Measurements from ENCODE around the gene ZNF236.
"Not testable (repeated sequence)": the region's sequence is repeated elsewhere in the genome, so short reads cannot be mapped to it uniquely, and the experiment has no call there.

The ZNF236 gene

GRCh38 chr18:76959605-76960004 lies 137.2 kb downstream of the ZNF236 start:
- H3K4me3 Mint-ChIP-seq: no peak overlapping the region
- H3K36me3 Mint-ChIP-seq: peaks cover 56% of the 10 kb centered on the region
- CTCF ChIA-PET: interaction anchor here (1.7 kb wide), 1 partner anchor 23 kb away, joined by 6 read pairs; no protein-coding TSS in a partner anchor
- H3K9me3 Mint-ChIP-seq: no peaks in the 10 kb centered on the region
- no peak overlapping the region for H3K27ac Mint-ChIP-seq
- no peak for DNase-seq
- H3K27me3 Mint-ChIP-seq: no peaks in the 10 kb centered on the region
- H3K4me1 Mint-ChIP-seq: peaks cover 32% of the 10 kb centered on the region

GRCh38 chr18:76960528-76961035 lies 138.2 kb downstream of the ZNF236 start:
- CTCF ChIA-PET: no interaction called here
- no peaks in the 10 kb centered on the region for H3K27me3 Mint-ChIP-seq
- no peaks in the 10 kb centered on the region for H3K9me3 Mint-ChIP-seq
- no peak overlapping the region for H3K4me3 Mint-ChIP-seq
- H3K27ac Mint-ChIP-seq: peak overlapping the region; percentile 2
- peaks cover 56% of the 10 kb centered on the region for H3K36me3 Mint-ChIP-seq
- no peak for DNase-seq
- peaks cover 39% of the 10 kb centered on the region for H3K4me1 Mint-ChIP-seq

GRCh38 chr18:76962851-76963250 lies 140.5 kb downstream of the ZNF236 start:
- peak overlapping the region; percentile 33 for H3K27ac Mint-ChIP-seq
- H3K36me3 Mint-ChIP-seq: peaks cover 46% of the 10 kb centered on the region
- H3K4me1 Mint-ChIP-seq: peaks cover 32% of the 10 kb centered on the region
- CTCF ChIA-PET: interaction anchor here (4.9 kb wide), 1 partner anchor 21 kb away, joined by 20 read pairs; no protein-coding TSS in a partner anchor
- no peaks in the 10 kb centered on the region for H3K27me3 Mint-ChIP-seq
- no peaks in the 10 kb centered on the region for H3K9me3 Mint-ChIP-seq
- H3K4me3 Mint-ChIP-seq: no peak overlapping the region
- no peak for DNase-seq

GRCh38 chr18:76963936-76964335 lies 141.6 kb downstream of the ZNF236 start:
- no peak for DNase-seq
- Mint-ChIP-seq H3K27me3 (no peaks in the 10 kb centered on the region), H3K27ac (peak overlapping the region; percentile 33), H3K36me3 (peaks cover 49% of the 10 kb centered on the region), H3K4me3 (no peak overlapping the region), H3K9me3 (no peaks in the 10 kb centered on the region), H3K4me1 (peaks cover 32% of the 10 kb centered on the region)
- CTCF ChIA-PET: interaction anchor here (1.2 to 4.9 kb wide), 2 partner anchors 20 to 42 kb away, joined by 5 to 20 read pairs; no protein-coding TSS in a partner anchor

- not testable (repeated sequence) for H3K4me3 Mint-ChIP-seq, DNase-seq, H3K27me3 Mint-ChIP-seq, H3K9me3 Mint-ChIP-seq, H3K27ac Mint-ChIP-seq
- CTCF ChIA-PET: interaction anchor here (4.9 kb wide), 1 partner anchor 18 kb away, joined by 20 read pairs; no protein-coding TSS in a partner anchor
- Mint-ChIP-seq H3K4me1 (peaks cover 32% of the 10 kb centered on the region), H3K36me3 (peaks cover 37% of the 10 kb centered on the region)
Measured at GRCh38 chr18:76965555-76966151, 143.3 kb downstream of the ZNF236 start.

GRCh38 chr18:76967299-76967698 lies 144.9 kb downstream of the ZNF236 start:
- not testable (repeated sequence) for DNase-seq, H3K4me3 Mint-ChIP-seq, H3K27ac Mint-ChIP-seq, H3K9me3 Mint-ChIP-seq, H3K27me3 Mint-ChIP-seq
- peaks cover 26% of the 10 kb centered on the region for H3K36me3 Mint-ChIP-seq
- peaks cover 31% of the 10 kb centered on the region for H3K4me1 Mint-ChIP-seq
- CTCF ChIA-PET: interaction anchor here (1.1 to 1.7 kb wide), 2 partner anchors 16 to 164 kb away, joined by 3 to 5 read pairs; no protein-coding TSS in a partner anchor

GRCh38 chr18:76967721-76968472 lies 145.5 kb downstream of the ZNF236 start:
- Mint-ChIP-seq H3K27me3 (no peaks in the 10 kb centered on the region), H3K9me3 (no peaks in the 10 kb centered on the region), H3K36me3 (peaks cover 20% of the 10 kb centered on the region), H3K4me1 (peaks cover 25% of the 10 kb centered on the region), H3K27ac (no peak overlapping the region), H3K4me3 (no peak overlapping the region)
- CTCF ChIA-PET: interaction anchor here (1.1 to 1.7 kb wide), 2 partner anchors 15 to 165 kb away, joined by 3 to 5 read pairs; no protein-coding TSS in a partner anchor
- no peak for DNase-seq

GRCh38 chr18:76970770-76971559 lies 148.6 kb downstream of the ZNF236 start:
- peaks cover 6% of the 10 kb centered on the region for H3K36me3 Mint-ChIP-seq
- CTCF ChIA-PET: interaction anchor here (0.6 to 1.5 kb wide), 3 partner anchors 13 to 167 kb away, joined by 3 to 4 read pairs (median 4); no protein-coding TSS in a partner anchor
- H3K27me3 Mint-ChIP-seq: no peaks in the 10 kb centered on the region
- DNase-seq: no peak
- H3K9me3 Mint-ChIP-seq: no peaks in the 10 kb centered on the region
- no peaks in the 10 kb centered on the region for H3K4me1 Mint-ChIP-seq
- H3K27ac Mint-ChIP-seq: no peak overlapping the region
- H3K4me3 Mint-ChIP-seq: no peak overlapping the region

- CTCF ChIA-PET: interaction anchor here (1.3 to 1.5 kb wide), 2 partner anchors 11 to 169 kb away, joined by 4 read pairs; no protein-coding TSS in a partner anchor
- H3K27ac Mint-ChIP-seq: no peak overlapping the region
- H3K9me3 Mint-ChIP-seq: no peaks in the 10 kb centered on the region
- H3K36me3 Mint-ChIP-seq: peaks cover 6% of the 10 kb centered on the region
- no peaks in the 10 kb centered on the region for H3K4me1 Mint-ChIP-seq
- no peaks in the 10 kb centered on the region for H3K27me3 Mint-ChIP-seq
- no peak overlapping the region for H3K4me3 Mint-ChIP-seq
- no peak for DNase-seq
Measured at GRCh38 chr18:76972241-76972640, 149.9 kb downstream of the ZNF236 start.

- no peak for DNase-seq
- CTCF ChIA-PET: no interaction called here
- no peak overlapping the region for H3K27ac Mint-ChIP-seq
- H3K27me3 Mint-ChIP-seq: no peaks in the 10 kb centered on the region
- H3K9me3 Mint-ChIP-seq: no peaks in the 10 kb centered on the region
- peaks cover 6% of the 10 kb centered on the region for H3K36me3 Mint-ChIP-seq
- H3K4me3 Mint-ChIP-seq: no peak overlapping the region
- no peaks in the 10 kb centered on the region for H3K4me1 Mint-ChIP-seq
Measured at GRCh38 chr18:76972846-76973519, 150.6 kb downstream of the ZNF236 start.

- Mint-ChIP-seq H3K4me1 (no peaks in the 10 kb centered on the region), H3K27me3 (no peaks in the 10 kb centered on the region), H3K9me3 (no peaks in the 10 kb centered on the region), H3K36me3 (peaks cover 5% of the 10 kb centered on the region), H3K27ac (no peak overlapping the region), H3K4me3 (no peak overlapping the region)
- DNase-seq: no peak
- CTCF ChIA-PET: no interaction called here
Measured at GRCh38 chr18:76973520-76974266, 151.3 kb downstream of the ZNF236 start.

- peaks cover 3% of the 10 kb centered on the region for H3K36me3 Mint-ChIP-seq
- H3K4me1 Mint-ChIP-seq: no peaks in the 10 kb centered on the region
- no peak for DNase-seq
- H3K27me3 Mint-ChIP-seq: no peaks in the 10 kb centered on the region
- no peaks in the 10 kb centered on the region for H3K9me3 Mint-ChIP-seq
- H3K4me3 Mint-ChIP-seq: no peak overlapping the region
- CTCF ChIA-PET: interaction anchor here (0.9 kb wide), 1 partner anchor 81 kb away, joined by 3 read pairs; no protein-coding TSS in a partner anchor
- no peak overlapping the region for H3K27ac Mint-ChIP-seq
Measured at GRCh38 chr18:76974386-76974785, 152.0 kb downstream of the ZNF236 start.

- no peaks in the 10 kb centered on the region for H3K27me3 Mint-ChIP-seq
- H3K27ac Mint-ChIP-seq: no peak overlapping the region
- CTCF ChIA-PET: interaction anchor here (1.6 kb wide), 1 partner anchor 8 kb away, joined by 3 read pairs; no protein-coding TSS in a partner anchor
- no peaks in the 10 kb centered on the region for H3K9me3 Mint-ChIP-seq
- no peak overlapping the region for H3K4me3 Mint-ChIP-seq
- peaks cover 3% of the 10 kb centered on the region for H3K36me3 Mint-ChIP-seq
- DNase-seq: no peak
- H3K4me1 Mint-ChIP-seq: no peaks in the 10 kb centered on the region
Measured at GRCh38 chr18:76975577-76976110, 153.3 kb downstream of the ZNF236 start.

Data from activated naive CD4-positive, alpha-beta T cell treated with anti-CD3 and anti-CD28 coated beads, Interleukin-2, amount 10 ng/mL, durations not matched to agents 7 days and 5 days (primary cell).